Prostate gland (tissue), 2 donors: ENCODE measurements around the gene SENP3. TPM values are rescaled to one million over a fixed set of nuclear protein-coding genes. Genes with fewer than 3 reads are reported as not detected.

Experiments
- DNase-seq: peaks from one replicate; pipeline ENCODE4 v3.0.0-alpha.2; 2019; ENCODE audit warnings: low spot score
- H3K27ac ChIP-seq, 2 donors: fragments of 200-600 bp; sonication (generic); 2 replicates each; pipeline ENCODE4 v1.5.1; 2017 to 2019
- H3K27me3 ChIP-seq: fragments of 200-600 bp; sonication (generic); replicated peaks from 2 replicates; pipeline ENCODE4 v1.5.1; 2019; ENCODE audit not compliant: insufficient read depth
- H3K36me3 ChIP-seq, 2 donors: fragments of 200-600 bp; sonication (generic); 1 replicate in 1 of 2; 2 replicates in 1 of 2; pipeline versions ENCODE4 v1.5.1 to v1.8.1; 2017 to 2019
- H3K4me1 ChIP-seq: fragments of 200-600 bp; sonication (generic); replicated peaks from 2 replicates; pipeline ENCODE4 v1.5.1; 2019
- H3K4me3 ChIP-seq, 2 donors: fragments of 200-600 bp; sonication (generic); 2 replicates each; pipeline ENCODE4 v1.5.1; 2017 to 2019
- H3K9me3 ChIP-seq: fragments of 200-600 bp; sonication (generic); 2 replicates; pipeline ENCODE4 v1.5.1; 2017
- CTCF ChIP-seq, 4 experiments: fragments of 200-600 bp in 2 of 4; fragments of 450-650 bp in 2 of 4; sonication (generic) in 2 of 4; IDR thresholded peaks; 1 replicate in 3 of 4; 2 replicates in 1 of 4; pipeline ENCODE4 v1.5.1; 2016 to 2019; ENCODE audit warnings: antibody characterized with exemption in 4 of 4, mild to moderate bottlenecking in 2 of 4, moderate library complexity in 2 of 4
- POLR2A ChIP-seq: fragments of 450-650 bp; IDR thresholded peaks from one replicate; pipeline ENCODE4 v1.6.1; 2016; ENCODE audit warnings: antibody characterized with exemption, mild to moderate bottlenecking
- POLR2AphosphoS5 ChIP-seq: sonication (generic); formaldehyde crosslinking; IDR thresholded peaks from one replicate; pipeline ENCODE4 v1.6.1; 2017; ENCODE audit warnings: antibody characterized with exemption
- WGBS: methylation state at CpG from one replicate; pipeline ENCODE4 v1.1.5; 2018; 5-methylcytosine and 5-hydroxymethylcytosine counted together
- intact Hi-C: fragments of 100-400 bp; cut with DNase I; formaldehyde crosslinking; loops from one replicate; pipeline ENCODE4 v1.14.2; 2022
- small RNA-seq, 2 donors: library from RNA; depleted of rRNA; stranded (forward); fragments of <200 nt; gene quantifications; one replicate each; pipeline ENCODE3, GENCODE V24; 2016
- total RNA-seq, 2 donors: library from RNA; depleted of rRNA; stranded (reverse); fragments of >200 nt; gene quantifications; one replicate each; pipeline ENCODE4 v1.1.0, GENCODE V29; 2016

Gene SENP3
- total RNA-seq, 2 donors from 2014 or later, result 39.6 to 65.7 TPM

- H3K4me1 ChIP-seq, result no peaks in the 10 kb centered on the region
- 71% methylated on average over 5 of the region's 5 CpGs for WGBS
- intact Hi-C loops, result no loop called here
- no peak for TF ChIP-seq POLR2AphosphoS5
- no peak for TF ChIP-seq CTCF (IDR thresholded peaks at IDR 0.05)
- no peak for TF ChIP-seq POLR2A
- no peak for DNase-seq
- H3K27me3 ChIP-seq, result no peaks in the 10 kb centered on the region
- no peak overlapping the region for H3K4me3 ChIP-seq
- H3K9me3 ChIP-seq, result no peaks in the 10 kb centered on the region
- no peaks in the 10 kb centered on the region for H3K36me3 ChIP-seq
- H3K27ac ChIP-seq, result no peak overlapping the region
These were observed 56.9 kb downstream of the SENP3 start for GRCh38 chr17:7618608-7619007.

- intact Hi-C loops, result no loop called here
- Histone ChIP-seq H3K4me1 (no peaks in the 10 kb centered on the region), H3K4me3 (no peak overlapping the region), H3K27ac (no peak overlapping the region), H3K36me3 (no peaks in the 10 kb centered on the region), H3K9me3 (no peaks in the 10 kb centered on the region), H3K27me3 (no peaks in the 10 kb centered on the region)
- 83% methylated on average over 8 of the region's 8 CpGs for WGBS
- TF ChIP-seq POLR2AphosphoS5, result no peak
- TF ChIP-seq CTCF (IDR thresholded peaks at IDR 0.05), result no peak
- TF ChIP-seq POLR2A, result no peak
- DNase-seq, result no peak
These were observed 59.1 kb downstream of the SENP3 start for GRCh38 chr17:7620835-7621234.

Small RNA genes within 50 kb of the gene (small RNA-seq; reads per million reads assigned to genes)
- gene CD68 (0 reads per million in 2 donors), gene RF00019 (0 reads per million in 2 donors), gene SNORA48 (0 reads per million in 2 donors), gene SNORD10 (0 reads per million in 2 donors)

Other genes with a start within 250 kb of the SENP3 start
- gene GPS2, start 246.6 kb upstream of the SENP3 start, total RNA-seq, result 100 to 1,000 TPM in 1 of 2 donors, 10 to 100 TPM in 1; 88.4 to 140 TPM
- 10 to 100 TPM; 15.7 to 36.0 TPM for gene NEURL4, start 232.6 kb upstream of the SENP3 start, total RNA-seq
- gene ACAP1, start 225.4 kb upstream of the SENP3 start, total RNA-seq, result 1 to 10 TPM; 2.5 to 6.5 TPM
- gene KCTD11, start 209.8 kb upstream of the SENP3 start, total RNA-seq, result 10 to 100 TPM in 1 of 2 donors, 1 to 10 TPM in 1; 8.9 to 15.2 TPM
- gene TMEM95, start 206.8 kb upstream of the SENP3 start, total RNA-seq, result not detected
- gene TNK1, start 180.8 kb upstream of the SENP3 start, total RNA-seq, result 10 to 100 TPM in 1 of 2 donors, 1 to 10 TPM in 1; 9.9 to 28.4 TPM
- 10 to 100 TPM; 25.8 to 26.4 TPM for gene PLSCR3, start 167.4 kb upstream of the SENP3 start, total RNA-seq
- gene TMEM256, start 157.8 kb upstream of the SENP3 start, total RNA-seq, result 100 to 1,000 TPM in 1 of 2 donors, 10 to 100 TPM in 1; 63.0 to 192 TPM
- gene NLGN2, start 154.1 kb upstream of the SENP3 start, total RNA-seq, result 10 to 100 TPM in 1 of 2 donors, 1 to 10 TPM in 1; 8.6 to 16.2 TPM
- 1 to 10 TPM in 1 of 2 donors, not detected in 1; 3.6 TPM for gene SPEM1, start 141.6 kb upstream of the SENP3 start, total RNA-seq
- 1 to 10 TPM in 1 of 2 donors, not detected in 1; 5.3 TPM for gene SPEM2, start 136.3 kb upstream of the SENP3 start, total RNA-seq
- under 1 TPM; 0.09 to 0.11 TPM for gene SPEM3, start 133.1 kb upstream of the SENP3 start, total RNA-seq
- gene TMEM102, start 126.5 kb upstream of the SENP3 start, total RNA-seq, result 10 to 100 TPM in 1 of 2 donors, 1 to 10 TPM in 1; 9.9 to 10.3 TPM
- gene FGF11, start 122.4 kb upstream of the SENP3 start, total RNA-seq, result 1 to 10 TPM; 1.2 to 4.2 TPM
- gene CHRNB1, start 116.9 kb upstream of the SENP3 start, total RNA-seq, result 10 to 100 TPM in 1 of 2 donors, 1 to 10 TPM in 1; 6.9 to 10.4 TPM
- gene ZBTB4, start 82.3 kb upstream of the SENP3 start, total RNA-seq, result 10 to 100 TPM; 60.5 to 69.4 TPM
- not detected for gene SLC35G6, start 80.5 kb upstream of the SENP3 start, total RNA-seq
- 100 to 1,000 TPM in 1 of 2 donors, 10 to 100 TPM in 1; 79.7 to 217 TPM for gene POLR2A, start 77.6 kb upstream of the SENP3 start, total RNA-seq
- gene TNFSF12, start 12.9 kb upstream of the SENP3 start, total RNA-seq, result 10 to 100 TPM; 29.9 to 47.9 TPM
- gene TNFSF13, start 3.2 kb upstream of the SENP3 start, total RNA-seq, result 10 to 100 TPM; 20.4 to 21.1 TPM
- gene CD68, start 17.7 kb downstream of the SENP3 start, total RNA-seq, result 10 to 100 TPM; 12.3 to 17.3 TPM
- gene MPDU1, start 21.9 kb downstream of the SENP3 start, total RNA-seq, result 100 to 1,000 TPM; 101 to 239 TPM
- 10 to 100 TPM in 1 of 2 donors, 1 to 10 TPM in 1; 6.3 to 15.0 TPM for gene SOX15, start 28.2 kb downstream of the SENP3 start, total RNA-seq
- 10 to 100 TPM; 27.1 to 51.4 TPM for gene FXR2, start 53.0 kb downstream of the SENP3 start, total RNA-seq
- 100 to 1,000 TPM in 1 of 2 donors, 10 to 100 TPM in 1; 83.3 to 139 TPM for gene SAT2, start 65.9 kb downstream of the SENP3 start, total RNA-seq
- 1 to 10 TPM in 1 of 2 donors, not detected in 1; 2.1 TPM for gene SHBG, start 68.2 kb downstream of the SENP3 start, total RNA-seq
- gene ATP1B2, start 89.0 kb downstream of the SENP3 start, total RNA-seq, result 10 to 100 TPM in 1 of 2 donors, under 1 TPM in 1; 0.82 to 11.7 TPM
- 10 to 100 TPM; 52.3 to 65.0 TPM for gene TP53, start 125.6 kb downstream of the SENP3 start, total RNA-seq
- gene WRAP53, start 126.6 kb downstream of the SENP3 start, total RNA-seq, result 1 to 10 TPM; 8.6 to 9.4 TPM
- 1 to 10 TPM; 3.0 to 5.5 TPM for gene EFNB3, start 143.3 kb downstream of the SENP3 start, total RNA-seq
- 1 to 10 TPM in 1 of 2 donors, under 1 TPM in 1; 0.09 to 4.9 TPM for gene DNAH2, start 155.8 kb downstream of the SENP3 start, total RNA-seq